Gastroesophageal sphincter (tissue), 4 donors: ENCODE measurements around the gene NUP62. TPM values are rescaled to one million over a fixed set of nuclear protein-coding genes. Genes with fewer than 3 reads are reported as not detected.
"Not testable (repeated sequence)": the region's sequence is repeated elsewhere in the genome, so short reads cannot be mapped to it uniquely, and the experiment has no call there.

ENCODE experiments used
- ATAC-seq: fragments of 150-250 bp; one replicate; pipeline ENCODE4 v1.9.1; 2016; ENCODE audit warnings: mild to moderate bottlenecking, moderate library complexity
- H3K27ac ChIP-seq, 4 donors: fragments of 200-600 bp; sonication (generic) in 3 of 4; 1 replicate in 3 of 4; 2 replicates in 1 of 4; pipeline ENCODE4 v1.5.1; 2016 to 2019
- H3K27me3 ChIP-seq: fragments of 200-600 bp; sonication (generic); one replicate; pipeline ENCODE4 v1.5.1; 2019
- H3K36me3 ChIP-seq, 2 donors: fragments of 200-600 bp; sonication (generic); one replicate each; pipeline ENCODE4 v1.5.1; 2019; ENCODE audit warnings: control low read depth in 1 of 2
- H3K4me1 ChIP-seq, 3 donors: fragments of 200-600 bp; sonication (generic); 1 replicate in 2 of 3; 2 replicates in 1 of 3; pipeline ENCODE4 v1.5.1; 2016 to 2019; ENCODE audit warnings: control low read depth in 2 of 3
- H3K4me3 ChIP-seq, 2 donors: fragments of 200-600 bp; sonication (generic); one replicate each; pipeline ENCODE4 v1.5.1; 2019; ENCODE audit warnings: mild to moderate bottlenecking in 1 of 2, moderate library complexity in 1 of 2
- H3K9me3 ChIP-seq, 3 donors: fragments of 200-600 bp; sonication (generic); one replicate each; pipeline ENCODE4 v1.5.1; 2017 to 2019; ENCODE audit warnings: control low read depth in 2 of 3
- EP300 ChIP-seq: sonication (generic); formaldehyde crosslinking; IDR thresholded peaks from one replicate; pipeline ENCODE4 v1.6.1; 2017; ENCODE audit warnings: antibody characterized with exemption, mild to moderate bottlenecking
- POLR2A ChIP-seq, 2 donors: fragments of 450-650 bp; IDR thresholded peaks; one replicate each; pipeline ENCODE4 v1.6.1; 2017; ENCODE audit warnings: antibody characterized with exemption in 2 of 2, mild to moderate bottlenecking in 2 of 2, moderate library complexity in 1 of 2
- POLR2AphosphoS5 ChIP-seq: sonication (generic); formaldehyde crosslinking; IDR thresholded peaks from one replicate; pipeline ENCODE4 v1.6.1; 2017; ENCODE audit warnings: antibody characterized with exemption
- WGBS, 2 donors: methylation state at CpG; one replicate each; pipeline ENCODE4 v1.1.5; 2018; ENCODE audit warnings: low coverage in 1 of 2; 5-methylcytosine and 5-hydroxymethylcytosine counted together
- total RNA-seq, 4 donors: library from RNA; depleted of rRNA; stranded (reverse); fragments of >200 nt; gene quantifications; one replicate each; pipeline ENCODE4 v1.1.0, GENCODE V29; 2016
- TF ChIP-seq, protein P1 (sequence below), 4 experiments: fragments of 200-600 bp in 2 of 4; fragments of 450-650 bp in 2 of 4; sonication (generic) in 1 of 4; IDR thresholded peaks; one replicate each; pipeline ENCODE4 v1.5.1; 2017 to 2019; ENCODE audit warnings: antibody characterized with exemption in 4 of 4, mild to moderate bottlenecking in 2 of 4, moderate library complexity in 2 of 4

NUP62 gene
- total RNA-seq, 4 donors from 2014 or later = 30.1 to 43.2 (median 37.7) TPM

DNA sequence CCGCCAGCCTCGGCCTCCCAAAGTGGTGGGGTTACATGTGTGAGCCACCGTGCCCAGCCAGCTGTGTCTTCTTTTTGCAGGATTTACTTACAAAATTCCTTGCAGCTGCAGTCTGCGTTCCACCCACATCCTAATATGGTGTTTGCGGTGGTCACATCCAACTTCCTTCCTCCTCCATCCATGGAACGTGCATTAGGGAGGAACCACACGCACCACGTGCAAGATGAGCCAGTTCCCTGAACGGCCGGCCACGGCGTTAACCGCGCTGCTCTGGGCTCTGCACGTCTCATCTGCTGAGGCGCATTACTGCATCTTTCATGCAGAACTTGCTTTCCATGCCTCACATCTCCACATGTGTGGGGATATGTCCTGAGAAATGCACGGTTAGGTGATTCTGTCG, 44.7 kb upstream of the NUP62 start:
- H3K4me3 ChIP-seq = no peak overlapping the region
- TF ChIP-seq, protein P1, sequence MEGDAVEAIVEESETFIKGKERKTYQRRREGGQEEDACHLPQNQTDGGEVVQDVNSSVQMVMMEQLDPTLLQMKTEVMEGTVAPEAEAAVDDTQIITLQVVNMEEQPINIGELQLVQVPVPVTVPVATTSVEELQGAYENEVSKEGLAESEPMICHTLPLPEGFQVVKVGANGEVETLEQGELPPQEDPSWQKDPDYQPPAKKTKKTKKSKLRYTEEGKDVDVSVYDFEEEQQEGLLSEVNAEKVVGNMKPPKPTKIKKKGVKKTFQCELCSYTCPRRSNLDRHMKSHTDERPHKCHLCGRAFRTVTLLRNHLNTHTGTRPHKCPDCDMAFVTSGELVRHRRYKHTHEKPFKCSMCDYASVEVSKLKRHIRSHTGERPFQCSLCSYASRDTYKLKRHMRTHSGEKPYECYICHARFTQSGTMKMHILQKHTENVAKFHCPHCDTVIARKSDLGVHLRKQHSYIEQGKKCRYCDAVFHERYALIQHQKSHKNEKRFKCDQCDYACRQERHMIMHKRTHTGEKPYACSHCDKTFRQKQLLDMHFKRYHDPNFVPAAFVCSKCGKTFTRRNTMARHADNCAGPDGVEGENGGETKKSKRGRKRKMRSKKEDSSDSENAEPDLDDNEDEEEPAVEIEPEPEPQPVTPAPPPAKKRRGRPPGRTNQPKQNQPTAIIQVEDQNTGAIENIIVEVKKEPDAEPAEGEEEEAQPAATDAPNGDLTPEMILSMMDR (IDR thresholded peaks at IDR 0.05) = no peak
- TF ChIP-seq EP300 = no peak
- TF ChIP-seq POLR2AphosphoS5 = no peak
- TF ChIP-seq POLR2A (IDR thresholded peaks at IDR 0.05) = no peak
- peaks cover 0 to 12% (median 4%) of the 10 kb centered on the region in 3 donors for H3K4me1 ChIP-seq
- H3K9me3 ChIP-seq = no peaks in the 10 kb centered on the region
- WGBS, 2 donors = 62 to 84% methylated on average over 4 to 8 of the region's 18 CpGs
- no peak overlapping the region for H3K27ac ChIP-seq
- peaks cover 8% of the 10 kb centered on the region for H3K27me3 ChIP-seq
- peak; percentile 40 for ATAC-seq
- H3K36me3 ChIP-seq = peaks cover 0 to 43% of the 10 kb centered on the region in 2 donors

DNA sequence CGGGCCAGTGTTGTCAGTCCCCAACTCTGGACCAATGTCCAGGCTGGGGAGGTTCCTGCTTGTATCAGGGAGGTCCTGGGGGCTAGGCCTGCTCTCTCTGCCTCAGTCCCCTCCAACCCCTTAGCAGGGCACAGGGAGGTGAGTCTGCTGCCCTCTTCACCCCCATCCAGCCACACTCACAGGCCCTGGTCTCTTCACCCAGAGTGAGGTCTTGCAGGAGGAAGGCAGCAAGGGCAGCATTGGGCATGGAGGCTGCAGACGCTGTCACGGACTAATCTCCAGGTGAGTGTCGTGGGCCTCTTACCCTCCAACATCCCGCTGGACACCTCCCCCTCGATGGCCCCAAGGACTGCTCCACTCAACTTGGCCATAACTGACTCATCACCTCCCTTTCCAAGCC, 43.5 kb upstream of the NUP62 start:
- ATAC-seq = no peak
- peaks cover 0 to 12% (median 4%) of the 10 kb centered on the region in 3 donors for H3K4me1 ChIP-seq

DNA sequence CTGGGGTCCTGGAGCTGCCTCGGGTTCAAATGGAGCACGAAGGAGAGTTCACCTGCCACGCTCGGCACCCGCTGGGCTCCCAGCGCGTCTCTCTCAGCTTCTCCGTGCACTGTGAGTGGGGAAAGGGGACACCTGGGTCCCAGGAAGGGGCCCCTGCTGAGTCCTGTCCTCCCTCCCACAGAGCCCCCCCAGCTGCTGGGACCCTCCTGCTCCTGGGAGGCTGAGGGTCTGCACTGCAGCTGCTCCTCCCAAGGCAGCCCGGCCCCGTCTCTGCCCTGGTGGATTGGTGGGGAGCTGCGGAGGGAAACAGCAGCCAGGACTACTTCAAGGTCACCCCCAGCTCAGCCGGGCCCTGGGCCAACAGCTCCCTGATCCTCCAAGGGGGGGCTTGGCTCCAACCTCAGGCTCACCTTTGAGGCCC, 42.7 kb upstream of the NUP62 start:
- no CpG with 5 or more reads among the region's 12 CpGs for WGBS, 2 donors
- no peak for ATAC-seq
- H3K9me3 ChIP-seq = no peaks in the 10 kb centered on the region
- peaks cover 28% of the 10 kb centered on the region for H3K27me3 ChIP-seq
- peaks cover 0 to 23% of the 10 kb centered on the region in 2 donors for H3K36me3 ChIP-seq
- TF ChIP-seq, protein P1 (IDR thresholded peaks at IDR 0.05) = no peak
- TF ChIP-seq EP300 (no peak), POLR2A (IDR thresholded peaks at IDR 0.05) (no peak), POLR2AphosphoS5 (no peak)
- H3K27ac ChIP-seq = no peak overlapping the region
- no peak overlapping the region for H3K4me3 ChIP-seq
- H3K4me1 ChIP-seq = peaks cover 0 to 12% (median 4%) of the 10 kb centered on the region in 3 donors

More for the DNA sequence above, 43.5 kb upstream of the NUP62 start:
- Histone ChIP-seq H3K36me3 (peaks cover 0 to 32% of the 10 kb centered on the region in 2 donors), H3K4me3 (no peak overlapping the region), H3K9me3 (no peaks in the 10 kb centered on the region), H3K27ac (no peak overlapping the region), H3K27me3 (peaks cover 20% of the 10 kb centered on the region)
- TF ChIP-seq, protein P1 (IDR thresholded peaks at IDR 0.05) = no peak
- no peak for TF ChIP-seq EP300
- TF ChIP-seq POLR2AphosphoS5 = no peak
- 88 to 90% methylated on average over 2 to 5 of the region's 6 CpGs for WGBS, 2 donors

DNA sequence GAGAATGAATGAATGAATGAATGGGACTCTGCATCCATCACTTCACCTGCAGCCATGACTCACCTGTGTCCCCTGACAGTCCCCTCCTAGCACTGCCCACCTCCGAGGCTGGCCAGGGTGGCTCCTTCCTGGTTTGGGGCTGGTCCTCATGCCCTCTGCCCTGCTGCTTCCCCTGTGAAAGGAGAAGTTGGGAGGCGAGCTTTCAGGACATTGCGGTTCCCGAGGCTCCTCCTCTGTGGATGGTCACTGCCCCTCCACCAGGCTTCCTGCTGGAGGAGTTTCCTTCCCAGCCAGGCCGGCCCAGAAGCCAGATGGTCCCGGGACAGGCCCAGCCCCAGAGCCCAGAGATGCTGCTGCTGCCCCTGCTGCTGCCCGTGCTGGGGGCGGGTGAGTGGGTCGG, 40.1 kb upstream of the NUP62 start:
- WGBS, 2 donors = no CpG with 5 or more reads among the region's 9 CpGs

DNA sequence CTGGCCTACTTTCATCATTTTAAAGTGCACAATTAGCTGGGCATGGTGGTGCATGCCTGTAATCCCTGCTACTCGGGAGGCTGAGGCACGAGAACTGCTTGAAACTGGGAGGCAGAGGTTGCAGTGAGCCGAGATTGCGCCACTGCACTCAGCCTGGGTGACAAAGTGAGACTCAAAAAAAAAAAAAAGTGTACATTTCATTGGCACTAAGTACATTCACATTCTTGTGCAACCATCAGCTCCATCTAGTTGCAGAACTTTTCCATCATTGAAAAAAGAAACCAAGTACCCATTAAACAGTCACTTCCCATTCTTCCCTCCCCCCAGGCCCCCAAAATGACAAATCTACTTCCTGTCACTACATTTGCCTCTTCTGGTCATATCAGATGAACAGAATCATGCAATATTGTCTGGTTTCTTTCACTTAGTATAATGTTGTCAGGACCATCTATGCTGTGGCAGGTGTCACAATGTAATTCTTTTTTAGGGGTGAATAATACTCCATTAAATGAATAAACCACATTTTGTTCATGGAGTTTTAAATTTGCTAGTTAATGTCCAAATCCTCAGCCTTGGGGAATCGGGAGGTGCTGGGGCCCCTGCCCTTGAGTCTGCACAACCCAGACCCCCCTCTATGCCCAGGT, 39.1 kb upstream of the NUP62 start:
- no peak overlapping the region for H3K27ac ChIP-seq
- H3K36me3 ChIP-seq = no peaks in the 10 kb centered on the region
- peaks cover 48% of the 10 kb centered on the region for H3K27me3 ChIP-seq
- WGBS, 2 donors = 92 to 100% methylated on average over 1 to 4 of the region's 5 CpGs
- no peaks in the 10 kb centered on the region for H3K9me3 ChIP-seq
- ATAC-seq = no peak
- H3K4me3 ChIP-seq = no peak overlapping the region
- H3K4me1 ChIP-seq = peaks cover 0 to 12% (median 4%) of the 10 kb centered on the region in 3 donors
- TF ChIP-seq POLR2AphosphoS5 = no peak
- TF ChIP-seq, protein P1 (IDR thresholded peaks at IDR 0.05) = no peak
- TF ChIP-seq EP300 = no peak
- TF ChIP-seq POLR2A (IDR thresholded peaks at IDR 0.05) = no peak

More for the DNA sequence above, 40.1 kb upstream of the NUP62 start:
- Histone ChIP-seq H3K27me3 (peaks cover 48% of the 10 kb centered on the region), H3K4me1 (peaks cover 0 to 12% (median 4%) of the 10 kb centered on the region in 3 donors)
- not testable (repeated sequence) for H3K9me3 ChIP-seq, H3K27ac ChIP-seq, H3K4me3 ChIP-seq, H3K36me3 ChIP-seq
- ATAC-seq = peak; percentile 51

DNA sequence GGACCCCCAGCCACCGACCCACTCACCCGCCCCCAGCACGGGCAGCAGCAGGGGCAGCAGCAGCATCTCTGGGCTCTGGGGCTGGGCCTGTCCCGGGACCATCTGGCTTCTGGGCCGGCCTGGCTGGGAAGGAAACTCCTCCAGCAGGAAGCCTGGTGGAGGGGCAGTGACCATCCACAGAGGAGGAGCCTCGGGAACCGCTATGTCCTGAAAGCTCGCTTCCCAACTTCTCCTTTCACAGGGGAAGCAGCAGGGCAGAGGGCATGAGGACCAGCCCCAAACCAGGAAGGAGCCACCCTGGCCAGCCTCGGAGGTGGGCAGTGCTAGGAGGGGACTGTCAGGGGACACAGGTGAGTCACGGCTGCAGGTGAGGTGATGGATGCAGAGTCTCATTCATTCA, 31.7 kb upstream of the NUP62 start, which contains the start of gene SIGLEC11:
TSS of gene SIGLEC11 (minus strand) at position 193 of the 400 bp plus-strand sequence. CDS start at position 102, 91 bp downstream.
- H3K27me3 ChIP-seq = peaks cover 39% of the 10 kb centered on the region
- ATAC-seq = peak; percentile 36
- not testable (repeated sequence) for H3K36me3 ChIP-seq, H3K4me1 ChIP-seq, H3K9me3 ChIP-seq, H3K27ac ChIP-seq, H3K4me3 ChIP-seq
- WGBS, 2 donors = no CpG with 5 or more reads among the region's 10 CpGs

DNA sequence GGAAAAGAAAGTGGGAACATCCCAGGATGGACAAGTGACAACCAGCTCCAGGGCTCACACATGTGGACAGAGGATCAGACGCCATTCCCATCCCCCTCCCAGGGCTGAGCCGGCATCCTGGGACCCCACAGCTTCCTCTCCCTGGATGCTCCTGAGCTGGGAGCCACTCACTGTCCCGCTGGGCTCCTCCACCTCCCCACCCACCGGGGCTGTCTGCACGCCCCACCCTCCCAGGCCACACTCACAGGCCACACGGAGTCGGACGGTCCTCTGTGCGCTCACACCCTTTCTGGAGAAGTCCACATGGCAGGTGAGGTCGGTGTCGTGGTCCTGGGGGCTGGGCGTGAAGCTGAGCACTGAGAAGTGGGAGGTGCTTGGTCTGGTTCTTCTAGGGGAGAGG, 30.6 kb upstream of the NUP62 start:
- not testable (repeated sequence) for H3K27ac ChIP-seq, H3K36me3 ChIP-seq, ATAC-seq, H3K4me3 ChIP-seq, H3K9me3 ChIP-seq
- Histone ChIP-seq H3K4me1 (peaks cover 0 to 10% (median 0%) of the 10 kb centered on the region in 3 donors), H3K27me3 (peaks cover 34% of the 10 kb centered on the region)
- WGBS, 2 donors = no CpG with 5 or more reads among the region's 12 CpGs

DNA sequence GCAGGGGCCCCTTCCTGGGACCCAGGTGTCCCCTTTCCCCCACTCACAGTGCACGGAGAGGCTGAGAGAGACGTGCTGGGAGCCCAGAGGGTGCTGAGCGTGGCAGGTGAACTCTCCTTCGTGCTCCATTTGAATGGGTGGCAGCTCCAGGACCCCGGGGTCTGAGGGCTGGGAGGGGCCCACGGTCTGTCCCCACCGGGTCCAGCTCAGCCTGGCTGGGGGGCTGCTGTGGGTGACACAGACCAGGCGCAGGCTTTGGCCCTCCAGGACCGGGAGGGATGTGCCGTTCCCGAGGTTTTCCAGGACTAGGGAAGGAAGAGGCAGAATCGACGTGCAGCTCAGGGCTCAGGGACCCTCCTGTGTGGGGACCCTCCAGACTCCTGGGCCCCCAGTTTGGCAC, 29.3 kb upstream of the NUP62 start:
- not testable (repeated sequence) for H3K9me3 ChIP-seq, H3K4me3 ChIP-seq, H3K27ac ChIP-seq, H3K36me3 ChIP-seq, ATAC-seq
- no CpG with 5 or more reads among the region's 13 CpGs for WGBS, 2 donors
- Histone ChIP-seq H3K27me3 (peaks cover 47% of the 10 kb centered on the region), H3K4me1 (peaks cover 0 to 23% (median 0%) of the 10 kb centered on the region in 3 donors)

DNA sequence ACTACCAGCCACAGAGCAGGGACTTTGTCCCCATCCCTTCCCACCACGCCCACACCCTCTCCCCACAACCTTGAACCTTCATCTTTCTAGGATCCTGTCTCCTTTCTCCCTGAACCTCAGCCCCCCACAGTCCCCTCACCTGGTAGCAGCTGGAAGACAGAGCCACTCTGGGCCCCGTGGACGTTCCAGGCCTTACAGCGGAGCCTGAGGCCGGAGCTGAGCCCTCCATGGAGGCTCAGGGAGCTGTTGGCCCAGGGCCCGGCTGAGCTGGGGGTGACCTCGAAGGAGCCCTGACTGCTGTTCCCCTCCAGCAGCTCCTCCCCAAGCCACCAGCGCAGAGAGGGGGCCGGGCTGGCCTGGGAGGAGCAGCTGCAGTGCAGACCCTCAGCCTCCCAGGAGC, 28.8 kb upstream of the NUP62 start:
- not testable (repeated sequence) for H3K4me3 ChIP-seq, H3K27ac ChIP-seq, ATAC-seq, H3K9me3 ChIP-seq, H3K36me3 ChIP-seq
- WGBS, 2 donors = 20 to 63% methylated on average over 1 of the region's 9 CpGs
- Histone ChIP-seq H3K27me3 (peaks cover 50% of the 10 kb centered on the region), H3K4me1 (peaks cover 0 to 26% (median 0%) of the 10 kb centered on the region in 3 donors)
